Chondrocyte (in vitro differentiated cells): ENCODE measurements around the gene SAGE1. TPM values are rescaled to one million over a fixed set of nuclear protein-coding genes. Genes with fewer than 3 reads are reported as not detected.
"Not testable (repeated sequence)": the region's sequence is repeated elsewhere in the genome, so short reads cannot be mapped to it uniquely, and the experiment has no call there.

Experiments used
- DNase-seq: peaks from one replicate; pipeline ENCODE4 v3.0.0; 2021; ENCODE audit warnings: mixed read lengths, low spot score
- H3K27ac Mint-ChIP-seq: one replicate; pipeline ENCODE4 v1.8.0; 2021; ENCODE audit warnings: mild to moderate bottlenecking, moderate library complexity, mixed read lengths; ENCODE audit not compliant: unreplicated experiment
- H3K27me3 Mint-ChIP-seq: 2 replicates; pipeline ENCODE4 v1.8.0; 2021; ENCODE audit warnings: low read depth, mixed read lengths
- H3K36me3 Mint-ChIP-seq: 2 replicates; pipeline ENCODE4 v1.8.0; 2021; ENCODE audit warnings: low read depth, mixed read lengths
- H3K4me1 Mint-ChIP-seq: 2 replicates; pipeline ENCODE4 v1.8.0; 2021; ENCODE audit warnings: low read depth, mild to moderate bottlenecking, mixed read lengths
- H3K4me3 Mint-ChIP-seq: one replicate; pipeline ENCODE4 v1.8.0; 2021; ENCODE audit warnings: mild to moderate bottlenecking, moderate library complexity, mixed read lengths; ENCODE audit not compliant: unreplicated experiment
- H3K9me3 Mint-ChIP-seq: 2 replicates; pipeline ENCODE4 v1.8.0; 2021; ENCODE audit warnings: low read depth, mixed read lengths
- total RNA-seq: library from RNA; stranded (reverse); gene quantifications from 3 replicates; pipeline ENCODE4 v1.2.1, GENCODE V29; 2021
- TF ChIP-seq, protein P1 (sequence below): fragments of 200-600 bp; sonication (generic); IDR thresholded peaks from 2 replicates; pipeline ENCODE4 v1.5.0; 2021; ENCODE audit warnings: antibody characterized with exemption, mild to moderate bottlenecking, moderate library complexity

The SAGE1 gene
- total RNA-seq, 1 donor from 2014 or later: not detected

DNA sequence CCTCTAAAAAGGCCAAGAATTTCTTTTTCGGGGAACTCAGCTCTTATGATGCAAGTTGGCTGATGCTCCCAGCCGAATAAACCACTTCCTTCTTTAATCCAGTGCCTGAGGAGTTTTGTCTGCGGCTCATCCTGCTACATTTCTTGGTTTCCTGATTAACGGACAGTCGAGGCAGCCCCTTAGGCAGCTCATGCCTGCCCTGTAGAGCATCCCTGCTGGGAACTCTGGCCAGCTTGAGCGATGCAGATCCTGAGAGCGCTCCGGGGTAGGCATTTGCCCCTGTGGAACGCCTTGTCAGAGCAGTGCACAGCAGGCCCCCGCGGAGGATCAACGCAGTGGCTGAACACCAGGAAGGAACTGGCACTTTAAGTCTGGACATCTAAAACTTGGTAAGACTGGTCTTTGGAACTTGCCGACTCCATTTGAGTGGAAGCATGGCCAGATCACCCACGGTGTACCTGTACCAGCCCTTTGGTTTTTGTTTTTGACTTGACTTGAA, 3.4 kb upstream of the SAGE1 start:
- no peaks in the 10 kb centered on the region for H3K36me3 Mint-ChIP-seq
- no peaks in the 10 kb centered on the region for H3K27me3 Mint-ChIP-seq
- no peak overlapping the region for H3K27ac Mint-ChIP-seq

DNA sequence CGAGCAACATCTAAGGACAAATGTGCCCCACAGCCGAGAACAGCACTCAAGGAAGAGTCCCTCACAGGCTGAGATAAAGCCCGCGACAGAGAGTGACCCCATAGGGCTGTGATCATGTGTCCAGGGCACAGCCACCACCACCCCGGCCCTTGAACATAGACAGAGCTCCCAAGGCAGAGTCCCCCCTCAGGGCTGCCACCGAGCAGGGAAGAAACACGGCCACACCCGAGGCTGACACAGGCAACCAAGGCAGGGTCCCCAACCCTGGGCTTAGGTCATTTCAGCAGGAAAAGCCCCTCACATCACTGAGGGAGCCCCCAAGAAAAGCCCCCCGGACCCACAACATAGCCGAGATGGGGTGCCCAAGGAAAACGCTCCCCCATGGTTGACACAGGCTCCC, 735 bp upstream of the SAGE1 start:
- DNase-seq: no peak
- no peaks in the 10 kb centered on the region for H3K4me1 Mint-ChIP-seq
- H3K27me3 Mint-ChIP-seq: no peaks in the 10 kb centered on the region
- H3K36me3 Mint-ChIP-seq: no peaks in the 10 kb centered on the region
- TF ChIP-seq, protein P1, sequence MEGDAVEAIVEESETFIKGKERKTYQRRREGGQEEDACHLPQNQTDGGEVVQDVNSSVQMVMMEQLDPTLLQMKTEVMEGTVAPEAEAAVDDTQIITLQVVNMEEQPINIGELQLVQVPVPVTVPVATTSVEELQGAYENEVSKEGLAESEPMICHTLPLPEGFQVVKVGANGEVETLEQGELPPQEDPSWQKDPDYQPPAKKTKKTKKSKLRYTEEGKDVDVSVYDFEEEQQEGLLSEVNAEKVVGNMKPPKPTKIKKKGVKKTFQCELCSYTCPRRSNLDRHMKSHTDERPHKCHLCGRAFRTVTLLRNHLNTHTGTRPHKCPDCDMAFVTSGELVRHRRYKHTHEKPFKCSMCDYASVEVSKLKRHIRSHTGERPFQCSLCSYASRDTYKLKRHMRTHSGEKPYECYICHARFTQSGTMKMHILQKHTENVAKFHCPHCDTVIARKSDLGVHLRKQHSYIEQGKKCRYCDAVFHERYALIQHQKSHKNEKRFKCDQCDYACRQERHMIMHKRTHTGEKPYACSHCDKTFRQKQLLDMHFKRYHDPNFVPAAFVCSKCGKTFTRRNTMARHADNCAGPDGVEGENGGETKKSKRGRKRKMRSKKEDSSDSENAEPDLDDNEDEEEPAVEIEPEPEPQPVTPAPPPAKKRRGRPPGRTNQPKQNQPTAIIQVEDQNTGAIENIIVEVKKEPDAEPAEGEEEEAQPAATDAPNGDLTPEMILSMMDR: no peak
- H3K9me3 Mint-ChIP-seq: peaks cover 13% of the 10 kb centered on the region
- H3K4me3 Mint-ChIP-seq: no peak overlapping the region
- H3K27ac Mint-ChIP-seq: no peak overlapping the region

More for the DNA sequence above, 3.4 kb upstream of the SAGE1 start:
- DNase-seq: no peak
- no peaks in the 10 kb centered on the region for H3K4me1 Mint-ChIP-seq
- peaks cover 13% of the 10 kb centered on the region for H3K9me3 Mint-ChIP-seq
- H3K4me3 Mint-ChIP-seq: no peak overlapping the region
- TF ChIP-seq, protein P1: no peak

DNA sequence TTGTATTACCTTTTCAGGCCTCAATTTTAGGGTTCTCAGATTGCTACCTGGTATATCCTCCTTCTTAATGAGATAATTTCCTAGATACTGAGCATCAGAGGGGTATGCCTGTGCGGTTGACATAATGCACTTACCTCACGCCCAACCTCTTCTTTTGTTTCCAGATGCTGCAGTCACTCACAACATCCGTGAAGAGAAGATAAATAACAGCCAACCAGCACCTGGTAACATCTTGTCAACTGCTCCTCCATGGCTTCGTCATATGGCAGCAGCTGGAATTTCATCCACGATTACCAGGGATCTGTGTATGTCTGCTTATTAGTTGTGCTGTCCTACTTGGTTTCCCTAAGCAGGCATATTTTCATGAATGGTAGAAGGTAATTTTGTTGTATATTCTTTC, 16.7 kb downstream of the SAGE1 start:
- Mint-ChIP-seq H3K27me3 (no peaks in the 10 kb centered on the region), H3K4me3 (no peak overlapping the region), H3K9me3 (peaks cover 14% of the 10 kb centered on the region), H3K4me1 (no peaks in the 10 kb centered on the region), H3K36me3 (no peaks in the 10 kb centered on the region), H3K27ac (no peak overlapping the region)
- no peak for DNase-seq
- TF ChIP-seq, protein P1: no peak

DNA sequence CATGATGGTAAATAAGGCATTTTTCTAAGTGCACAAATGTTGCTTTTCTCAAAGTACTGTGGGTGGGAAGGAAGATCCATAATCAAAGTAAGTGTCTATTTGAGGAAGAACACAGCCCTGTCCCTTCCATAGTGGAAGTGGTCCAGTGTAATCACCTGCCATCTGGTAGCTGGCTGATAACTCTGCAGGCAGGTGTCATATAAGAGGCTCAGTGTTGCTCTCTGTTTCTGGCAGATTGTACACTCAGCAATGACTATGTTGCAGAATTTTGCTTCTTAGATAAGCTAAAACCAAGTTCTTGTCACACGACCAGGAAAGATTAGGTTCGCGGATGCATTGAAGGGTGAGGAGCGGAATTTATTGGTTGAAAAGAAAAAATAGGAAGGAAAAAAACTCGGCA, 20.9 kb downstream of the SAGE1 start:
- TF ChIP-seq, protein P1: no peak
- H3K36me3 Mint-ChIP-seq: no peaks in the 10 kb centered on the region
- no peak overlapping the region for H3K4me3 Mint-ChIP-seq
- no peaks in the 10 kb centered on the region for H3K4me1 Mint-ChIP-seq
- peaks cover 3% of the 10 kb centered on the region for H3K27me3 Mint-ChIP-seq
- H3K9me3 Mint-ChIP-seq: peaks cover 8% of the 10 kb centered on the region
- no peak overlapping the region for H3K27ac Mint-ChIP-seq
- no peak for DNase-seq

DNA sequence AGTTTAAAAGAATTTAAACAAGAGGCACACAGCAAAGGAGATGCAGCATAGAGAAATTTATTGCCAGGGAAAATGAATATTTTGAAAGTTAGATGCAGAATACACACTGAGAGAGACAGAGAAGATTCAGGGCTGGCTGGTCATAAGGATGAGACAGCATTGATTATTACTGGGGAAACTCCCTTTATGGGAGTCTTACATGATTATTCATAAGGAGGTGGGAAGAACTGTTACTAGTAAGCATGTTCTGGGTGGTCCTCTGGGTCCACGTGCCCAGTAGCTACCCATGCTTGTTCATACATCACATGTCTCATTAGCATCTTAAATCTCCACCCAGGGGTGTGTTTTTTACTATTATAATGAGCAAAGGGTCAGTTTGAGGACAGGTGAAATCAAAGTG, 27.0 kb downstream of the SAGE1 start:
- DNase-seq, H3K36me3 Mint-ChIP-seq, H3K27ac Mint-ChIP-seq, H3K4me1 Mint-ChIP-seq, H3K27me3 Mint-ChIP-seq, H3K9me3 Mint-ChIP-seq, H3K4me3 Mint-ChIP-seq: not testable (repeated sequence)

DNA sequence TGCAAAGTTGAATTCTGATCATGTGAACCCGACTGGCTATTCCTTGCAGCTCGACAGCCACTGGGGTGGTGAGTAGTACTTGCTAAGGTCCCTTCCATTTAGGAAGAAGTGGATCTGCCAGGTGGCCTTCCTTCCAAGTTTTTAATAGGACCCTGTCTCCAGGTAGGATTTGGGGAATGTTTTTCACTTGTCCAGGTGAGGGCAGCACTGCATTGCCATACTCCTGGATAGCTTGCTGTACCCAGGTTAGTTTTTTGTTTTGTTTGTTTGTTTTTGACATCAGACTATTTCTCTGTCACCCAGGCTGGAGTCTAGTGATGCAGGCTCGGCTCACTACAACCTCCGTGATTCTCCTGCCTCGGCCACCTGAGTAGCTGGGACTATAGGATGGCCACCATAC, 29.8 kb downstream of the SAGE1 start:
- Mint-ChIP-seq H3K4me3 (no peak overlapping the region), H3K9me3 (no peaks in the 10 kb centered on the region), H3K4me1 (no peaks in the 10 kb centered on the region), H3K36me3 (no peaks in the 10 kb centered on the region), H3K27me3 (no peaks in the 10 kb centered on the region), H3K27ac (no peak overlapping the region)
- TF ChIP-seq, protein P1: peak; percentile 54
- no peak for DNase-seq
